ENCODE measurements around the gene GLYATL2. TPM values are rescaled to one million over a fixed set of nuclear protein-coding genes. Genes with fewer than 3 reads are reported as not detected.

The GLYATL2 gene
- total RNA-seq, 1 donor = 0.42 TPM

Other genes starting within 250 kb of the GLYATL2 start
- gene CNTF, start 222.0 kb downstream of the GLYATL2 start, total RNA-seq = 7.8 TPM
- gene GLYAT, start 112.8 kb downstream of the GLYATL2 start, total RNA-seq = not detected
- gene GLYATL1, start 94.8 kb upstream of the GLYATL2 start, total RNA-seq = 0.10 TPM
- not detected for gene GLYATL1B, start 241.6 kb upstream of the GLYATL2 start, total RNA-seq